Measurements from ENCODE around the gene CFAP70. TPM values are rescaled to one million over a fixed set of nuclear protein-coding genes. Genes with fewer than 3 reads are reported as not detected.
"Not testable (repeated sequence)": the region's sequence is repeated elsewhere in the genome, so short reads cannot be mapped to it uniquely, and the experiment has no call there.

CFAP70 gene
- total RNA-seq, 2 donors from 2014 or later: 0.71 to 1.1 TPM

- no peak overlapping the region for H3K27ac ChIP-seq
- H3K4me1 ChIP-seq: peaks cover 0 to 11% of the 10 kb centered on the region in 2 donors
Observed at GRCh38 chr10:73404690-73405089, 46.0 kb upstream of the CFAP70 start.

GRCh38 chr10:73401636-73402035 is 43.0 kb upstream of the CFAP70 start:
- H3K27ac ChIP-seq: no peak overlapping the region

More at GRCh38 chr10:73404690-73405089, 46.0 kb upstream of the CFAP70 start:
- H3K9me3 ChIP-seq: no peaks in the 10 kb centered on the region
- H3K27me3 ChIP-seq: no peaks in the 10 kb centered on the region
- H3K36me3 ChIP-seq: peaks cover 5% of the 10 kb centered on the region
- H3K4me3 ChIP-seq: no peak overlapping the region
- no peak for DNase-seq (ENCODE audit: low spot score)
- no peak for TF ChIP-seq CTCF (IDR thresholded peaks at IDR 0.05)

GRCh38 chr10:73399063-73399462 is 40.4 kb upstream of the CFAP70 start:
- Histone ChIP-seq H3K27ac (no peak overlapping the region), H3K36me3 (peaks cover 42% of the 10 kb centered on the region), H3K9me3 (no peaks in the 10 kb centered on the region), H3K4me3 (no peak overlapping the region), H3K27me3 (no peaks in the 10 kb centered on the region), H3K4me1 (no peaks in the 10 kb centered on the region)
- no peak for DNase-seq (ENCODE audit: low spot score)
- no peak for TF ChIP-seq CTCF (IDR thresholded peaks at IDR 0.05)

More at GRCh38 chr10:73401636-73402035, 43.0 kb upstream of the CFAP70 start:
- TF ChIP-seq CTCF (IDR thresholded peaks at IDR 0.05): no peak
- peaks cover 0 to 2% of the 10 kb centered on the region in 2 donors for H3K4me1 ChIP-seq
- H3K36me3 ChIP-seq: peaks cover 17% of the 10 kb centered on the region
- H3K9me3 ChIP-seq: no peaks in the 10 kb centered on the region
- H3K27me3 ChIP-seq: no peaks in the 10 kb centered on the region
- no peak for DNase-seq (ENCODE audit: low spot score)
- no peak overlapping the region for H3K4me3 ChIP-seq

- no peak overlapping the region for H3K4me3 ChIP-seq
- no peak overlapping the region for H3K27ac ChIP-seq
- DNase-seq (ENCODE audit: low spot score): no peak
- no peaks in the 10 kb centered on the region for H3K4me1 ChIP-seq
- H3K27me3 ChIP-seq: no peaks in the 10 kb centered on the region
- no peaks in the 10 kb centered on the region for H3K9me3 ChIP-seq
- H3K36me3 ChIP-seq: peaks cover 42% of the 10 kb centered on the region
- TF ChIP-seq CTCF (IDR thresholded peaks at IDR 0.05): no peak
Observed at GRCh38 chr10:73398024-73398423, 39.4 kb upstream of the CFAP70 start.

- H3K4me3 ChIP-seq; H3K27me3 ChIP-seq; H3K9me3 ChIP-seq; H3K27ac ChIP-seq; DNase-seq (ENCODE audit: low spot score); H3K4me1 ChIP-seq: not testable (repeated sequence)
- peaks cover 69% of the 10 kb centered on the region for H3K36me3 ChIP-seq
Observed at GRCh38 chr10:73394325-73394724, 35.7 kb upstream of the CFAP70 start.

- no peak overlapping the region for H3K4me3 ChIP-seq
- H3K27ac ChIP-seq: no peak overlapping the region
- H3K27me3 ChIP-seq: no peaks in the 10 kb centered on the region
- no peaks in the 10 kb centered on the region for H3K4me1 ChIP-seq
- no peak for DNase-seq (ENCODE audit: low spot score)
- TF ChIP-seq CTCF (IDR thresholded peaks at IDR 0.05): no peak
- H3K36me3 ChIP-seq: peaks cover 75% of the 10 kb centered on the region
- H3K9me3 ChIP-seq: no peaks in the 10 kb centered on the region
Observed at GRCh38 chr10:73388228-73388627, 29.6 kb upstream of the CFAP70 start.
